Measurements from ENCODE around the gene TNFRSF4. TPM values are rescaled to one million over a fixed set of nuclear protein-coding genes. Genes with fewer than 3 reads are reported as not detected.

TNFRSF4 gene
- 0.19 and 0.20 TPM in 2 replicates for total RNA-seq
- long read RNA-seq: 0 reads

GRCh38 chr1:1213345-1214265, at the start of gene TNFRSF4:
Gene TNFRSF4 (minus strand): TSS chr1:1214153. CDS start chr1:1214127, 26 bp downstream.
- H3K4me1 Mint-ChIP-seq: no peaks in the 10 kb centered on the region
- no peak within 1 kb of the TSS for H3K27ac Mint-ChIP-seq (ENCODE audit: unreplicated experiment)
- no peaks in the 10 kb centered on the region for H3K9me3 Mint-ChIP-seq
- no peaks in the 10 kb centered on the region for H3K36me3 Mint-ChIP-seq (ENCODE audit: low read depth)
- no peak for DNase-seq (ENCODE audit: low read depth, low spot score)
- H3K27me3 Mint-ChIP-seq (ENCODE audit: low read depth): no peaks in the 10 kb centered on the region
- TF ChIP-seq, protein P1, sequence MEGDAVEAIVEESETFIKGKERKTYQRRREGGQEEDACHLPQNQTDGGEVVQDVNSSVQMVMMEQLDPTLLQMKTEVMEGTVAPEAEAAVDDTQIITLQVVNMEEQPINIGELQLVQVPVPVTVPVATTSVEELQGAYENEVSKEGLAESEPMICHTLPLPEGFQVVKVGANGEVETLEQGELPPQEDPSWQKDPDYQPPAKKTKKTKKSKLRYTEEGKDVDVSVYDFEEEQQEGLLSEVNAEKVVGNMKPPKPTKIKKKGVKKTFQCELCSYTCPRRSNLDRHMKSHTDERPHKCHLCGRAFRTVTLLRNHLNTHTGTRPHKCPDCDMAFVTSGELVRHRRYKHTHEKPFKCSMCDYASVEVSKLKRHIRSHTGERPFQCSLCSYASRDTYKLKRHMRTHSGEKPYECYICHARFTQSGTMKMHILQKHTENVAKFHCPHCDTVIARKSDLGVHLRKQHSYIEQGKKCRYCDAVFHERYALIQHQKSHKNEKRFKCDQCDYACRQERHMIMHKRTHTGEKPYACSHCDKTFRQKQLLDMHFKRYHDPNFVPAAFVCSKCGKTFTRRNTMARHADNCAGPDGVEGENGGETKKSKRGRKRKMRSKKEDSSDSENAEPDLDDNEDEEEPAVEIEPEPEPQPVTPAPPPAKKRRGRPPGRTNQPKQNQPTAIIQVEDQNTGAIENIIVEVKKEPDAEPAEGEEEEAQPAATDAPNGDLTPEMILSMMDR (conservative IDR thresholded peaks at IDR 0.05): no peak
- no peak within 1 kb of the TSS for H3K4me3 Mint-ChIP-seq

DNA sequence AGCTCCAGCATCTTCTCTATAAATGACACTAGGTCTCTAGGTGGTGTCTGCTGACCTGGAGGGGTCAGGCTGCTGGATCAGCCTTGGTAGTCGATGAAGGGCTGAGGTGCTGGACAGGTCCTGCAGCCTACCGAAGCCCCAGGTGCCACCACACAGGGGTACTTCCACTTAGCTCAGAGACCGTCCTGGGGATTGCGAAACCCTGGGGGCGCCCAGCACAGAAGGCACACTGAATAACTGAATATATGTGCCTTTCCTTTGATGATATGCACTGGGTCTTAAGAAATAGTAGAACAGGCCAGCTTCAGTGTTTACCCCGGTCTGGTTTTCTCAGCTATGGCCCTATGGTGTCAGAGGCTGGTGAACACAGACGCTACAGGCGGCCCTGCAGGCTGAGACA, 48.8 kb upstream of the TNFRSF4 start:
- TF ChIP-seq, protein P1 (conservative IDR thresholded peaks at IDR 0.05): no peak
- peaks cover 17% of the 10 kb centered on the region for H3K36me3 Mint-ChIP-seq (ENCODE audit: low read depth)

GRCh38 chr1:1262071-1262470, 48.1 kb upstream of the TNFRSF4 start:
- no peak overlapping the region for H3K27ac Mint-ChIP-seq (ENCODE audit: unreplicated experiment)
- H3K4me1 Mint-ChIP-seq: no peaks in the 10 kb centered on the region
- peaks cover 18% of the 10 kb centered on the region for H3K36me3 Mint-ChIP-seq (ENCODE audit: low read depth)
- no peaks in the 10 kb centered on the region for H3K27me3 Mint-ChIP-seq (ENCODE audit: low read depth)
- no peak for DNase-seq (ENCODE audit: low read depth, low spot score)
- H3K9me3 Mint-ChIP-seq: no peaks in the 10 kb centered on the region
- TF ChIP-seq, protein P1 (conservative IDR thresholded peaks at IDR 0.05): no peak
- no peak overlapping the region for H3K4me3 Mint-ChIP-seq

More for the DNA sequence above, 48.8 kb upstream of the TNFRSF4 start:
- no peaks in the 10 kb centered on the region for H3K9me3 Mint-ChIP-seq
- H3K4me3 Mint-ChIP-seq: no peak overlapping the region
- H3K27ac Mint-ChIP-seq (ENCODE audit: unreplicated experiment): no peak overlapping the region
- H3K27me3 Mint-ChIP-seq (ENCODE audit: low read depth): no peaks in the 10 kb centered on the region
- no peaks in the 10 kb centered on the region for H3K4me1 Mint-ChIP-seq
- no peak for DNase-seq (ENCODE audit: low read depth, low spot score)

DNA sequence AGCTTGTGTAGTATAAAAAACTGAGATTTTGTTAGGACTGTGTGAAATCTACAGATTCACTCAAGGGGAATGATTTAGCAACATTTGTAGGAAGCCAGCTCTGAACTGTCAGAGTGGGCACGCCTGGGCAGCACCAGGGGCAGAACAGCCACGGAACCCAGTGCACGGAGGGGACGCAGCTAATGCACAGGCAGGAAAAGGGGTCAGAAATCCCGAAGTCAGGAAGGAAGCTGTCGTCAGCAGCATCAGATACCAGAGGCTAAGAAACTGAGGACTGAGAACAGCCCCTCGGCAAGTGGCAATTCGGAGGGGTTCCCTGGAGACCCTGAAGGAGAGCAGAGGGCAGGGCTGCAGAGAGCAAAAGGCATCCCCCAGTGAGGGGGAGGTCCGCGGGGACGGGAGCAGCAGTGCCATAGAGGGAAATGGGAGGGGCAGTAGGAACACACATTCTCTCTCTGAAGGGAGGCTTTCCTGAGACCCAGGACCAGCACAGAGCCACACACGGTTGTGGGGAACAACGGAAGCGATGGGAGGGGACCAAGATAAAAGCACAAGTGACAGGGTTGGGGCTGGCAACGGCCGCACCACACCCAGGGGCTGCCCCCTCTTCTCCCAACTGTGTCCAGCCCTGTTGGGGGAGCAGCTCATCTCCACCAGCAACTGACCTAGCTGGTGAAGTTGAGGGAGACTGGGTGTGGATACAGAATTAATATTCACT, 47.0 kb upstream of the TNFRSF4 start:
- TF ChIP-seq, protein P1 (conservative IDR thresholded peaks at IDR 0.05): no peak
- DNase-seq (ENCODE audit: low read depth, low spot score): no peak
- Mint-ChIP-seq H3K36me3 (ENCODE audit: low read depth) (peaks cover 16% of the 10 kb centered on the region), H3K27ac (ENCODE audit: unreplicated experiment) (no peak overlapping the region), H3K4me3 (no peak overlapping the region), H3K9me3 (no peaks in the 10 kb centered on the region), H3K4me1 (no peaks in the 10 kb centered on the region), H3K27me3 (ENCODE audit: low read depth) (no peaks in the 10 kb centered on the region)

DNA sequence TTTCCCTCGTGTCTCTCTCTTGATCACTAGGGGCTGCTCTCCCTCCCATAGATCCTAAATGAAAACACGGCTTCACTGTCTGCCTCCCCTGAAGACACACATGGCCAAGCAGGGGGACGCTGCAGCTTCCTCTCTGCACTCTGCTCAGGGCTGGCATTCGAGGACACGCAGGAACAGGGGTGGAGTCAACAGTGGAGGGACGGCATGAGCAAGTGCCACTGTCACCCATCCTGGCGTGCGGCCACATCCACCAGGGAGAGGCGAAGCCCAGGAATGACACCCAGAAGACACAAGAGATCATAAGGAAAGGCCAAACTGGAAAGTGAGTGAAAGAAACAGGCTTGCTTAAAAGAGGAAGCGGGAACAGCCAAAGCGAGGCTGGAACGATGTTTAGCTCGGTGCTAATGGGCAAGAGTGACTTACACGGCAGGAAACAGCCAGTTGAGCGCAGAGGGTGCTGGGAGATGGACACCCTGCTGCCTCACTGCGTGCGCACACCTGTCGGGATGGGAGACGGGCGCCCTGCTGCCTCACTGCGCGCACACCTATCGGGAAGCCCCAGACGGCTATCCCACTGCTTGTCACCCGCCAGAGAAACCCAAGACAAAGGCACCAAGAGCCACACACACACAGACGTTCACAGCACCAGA, 46.1 kb upstream of the TNFRSF4 start:
- TF ChIP-seq, protein P1 (conservative IDR thresholded peaks at IDR 0.05): no peak
- peaks cover 12% of the 10 kb centered on the region for H3K36me3 Mint-ChIP-seq (ENCODE audit: low read depth)
- H3K4me3 Mint-ChIP-seq: peak overlapping the region; percentile 16
- no peaks in the 10 kb centered on the region for H3K27me3 Mint-ChIP-seq (ENCODE audit: low read depth)
- H3K27ac Mint-ChIP-seq (ENCODE audit: unreplicated experiment): no peak overlapping the region
- no peaks in the 10 kb centered on the region for H3K9me3 Mint-ChIP-seq
- H3K4me1 Mint-ChIP-seq: no peaks in the 10 kb centered on the region
- DNase-seq (ENCODE audit: low read depth, low spot score): no peak
